NCI-H1092 (cell line): Measurements from ENCODE around the gene TANC1.

Source experiments
- DNase-seq: peaks from one replicate; lab custom pipeline; 2025; lab: John Stamatoyannopoulos, UW

Gene TANC1

GRCh38 chr2:158962074-158962473 lies 6.4 kb upstream of the TANC1 start:
- no peak for DNase-seq

GRCh38 chr2:158963071-158963470 lies 5.4 kb upstream of the TANC1 start:
- DNase-seq: no peak

- DNase-seq: no peak
These were observed 3.3 kb upstream of the TANC1 start for GRCh38 chr2:158965107-158965506.

- DNase-seq: no peak
These were observed 2.8 kb upstream of the TANC1 start for GRCh38 chr2:158965641-158966040.

- DNase-seq: no peak
These were observed 2.1 kb upstream of the TANC1 start for GRCh38 chr2:158966312-158966711.

- DNase-seq: no peak
These were observed 1.2 kb upstream of the TANC1 start for GRCh38 chr2:158967114-158967730.

GRCh38 chr2:158967731-158968395 lies 577 bp upstream of the TANC1 start:
- no peak for DNase-seq

- no peak for DNase-seq
These were observed 798 bp downstream of the TANC1 start for GRCh38 chr2:158969162-158969714.

- no peak for DNase-seq
These were observed 1.3 kb downstream of the TANC1 start for GRCh38 chr2:158969715-158970240.

GRCh38 chr2:158970241-158970751 lies 1.9 kb downstream of the TANC1 start:
- no peak for DNase-seq

- DNase-seq: peak; percentile 68
These were observed 4.9 kb downstream of the TANC1 start for GRCh38 chr2:158973116-158973956.

GRCh38 chr2:158975271-158975921 lies 7.0 kb downstream of the TANC1 start:
- no peak for DNase-seq

GRCh38 chr2:158979772-158980171 lies 11.3 kb downstream of the TANC1 start:
- no peak for DNase-seq

GRCh38 chr2:158984604-158985135 lies 16.2 kb downstream of the TANC1 start:
- DNase-seq: no peak

- no peak for DNase-seq
These were observed 20.1 kb downstream of the TANC1 start for GRCh38 chr2:158988501-158988900.

- DNase-seq: no peak
These were observed 20.7 kb downstream of the TANC1 start for GRCh38 chr2:158989165-158989564.

GRCh38 chr2:158990397-158991214 lies 22.2 kb downstream of the TANC1 start:
- DNase-seq: no peak

GRCh38 chr2:158993030-158993429 lies 24.6 kb downstream of the TANC1 start:
- no peak for DNase-seq

GRCh38 chr2:158993721-158994587 lies 25.5 kb downstream of the TANC1 start:
- no peak for DNase-seq
